NOMO-1 treated with DMSO at 0.1 percent for 48 hours (cell line): ENCODE results near the gene GADD45G.
A peak's percentile ranks its signal among the peaks of the same experiment; 100 is the strongest.

Source experiments
- DNase-seq: peaks from one replicate; lab custom pipeline; 2025; ENCODE audit not compliant: unreplicated experiment; lab: John Stamatoyannopoulos, UW

Gene GADD45G

DNA sequence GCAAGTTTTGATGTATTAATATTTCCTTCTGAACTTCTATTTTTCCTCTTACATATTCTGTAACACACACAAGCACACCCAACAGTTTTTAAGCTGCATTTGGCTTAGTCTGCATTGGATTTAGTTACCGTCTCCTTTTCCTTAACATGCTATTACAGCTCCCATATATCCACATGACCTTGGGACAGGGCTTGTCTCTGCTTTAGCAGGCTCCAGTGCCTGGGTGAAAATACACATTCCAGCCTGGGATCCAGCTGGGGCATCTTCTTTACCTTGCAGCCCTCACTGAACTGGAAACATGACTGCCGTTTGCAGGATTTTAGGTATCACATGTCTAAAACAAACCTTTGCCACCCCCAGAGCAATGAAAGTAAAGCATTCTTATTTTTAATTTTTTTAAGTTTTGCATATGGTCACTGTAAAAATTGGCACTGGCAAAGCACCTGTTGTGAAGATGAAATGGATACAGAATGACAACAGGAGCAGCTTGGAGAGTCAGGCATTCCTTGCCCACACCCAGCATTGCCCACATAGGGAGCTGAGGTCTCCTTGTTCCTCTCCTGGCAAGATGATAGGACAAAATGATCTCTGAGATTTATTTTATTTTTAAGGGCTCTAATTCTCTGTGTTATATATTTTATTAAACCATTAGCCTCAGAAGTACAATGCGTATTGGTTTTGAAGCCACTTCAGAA is 4.0 kb downstream of the GADD45G start:
- DNase-seq = no peak

DNA sequence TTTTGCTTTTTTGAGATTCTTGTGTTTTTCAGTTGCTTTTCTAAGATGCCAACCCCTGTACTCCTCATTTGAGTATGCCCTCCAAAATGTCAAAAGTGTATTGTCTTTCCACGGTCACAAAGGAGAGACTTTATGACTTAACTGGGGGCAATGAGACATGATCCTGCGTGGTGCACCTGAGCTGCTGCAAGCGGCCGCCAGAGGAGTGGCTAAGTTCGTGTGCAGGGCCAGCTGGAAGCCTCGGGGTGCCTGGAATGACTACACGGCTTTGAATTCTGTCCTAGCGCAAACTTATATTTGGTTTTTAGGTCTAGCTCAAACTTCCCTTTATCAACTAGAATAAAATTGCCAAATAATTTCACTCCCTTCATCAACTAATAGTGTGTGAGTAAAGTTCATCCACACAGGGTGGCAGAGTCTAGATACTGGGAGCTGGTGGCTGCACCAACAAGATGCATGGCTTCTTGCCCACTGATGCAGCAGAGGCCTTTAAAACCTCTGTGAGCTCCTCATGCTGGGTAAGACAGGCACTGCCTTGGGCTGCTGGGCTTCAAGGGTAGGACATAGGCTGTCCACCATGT is 4.7 kb downstream of the GADD45G start:
- DNase-seq = no peak

DNA sequence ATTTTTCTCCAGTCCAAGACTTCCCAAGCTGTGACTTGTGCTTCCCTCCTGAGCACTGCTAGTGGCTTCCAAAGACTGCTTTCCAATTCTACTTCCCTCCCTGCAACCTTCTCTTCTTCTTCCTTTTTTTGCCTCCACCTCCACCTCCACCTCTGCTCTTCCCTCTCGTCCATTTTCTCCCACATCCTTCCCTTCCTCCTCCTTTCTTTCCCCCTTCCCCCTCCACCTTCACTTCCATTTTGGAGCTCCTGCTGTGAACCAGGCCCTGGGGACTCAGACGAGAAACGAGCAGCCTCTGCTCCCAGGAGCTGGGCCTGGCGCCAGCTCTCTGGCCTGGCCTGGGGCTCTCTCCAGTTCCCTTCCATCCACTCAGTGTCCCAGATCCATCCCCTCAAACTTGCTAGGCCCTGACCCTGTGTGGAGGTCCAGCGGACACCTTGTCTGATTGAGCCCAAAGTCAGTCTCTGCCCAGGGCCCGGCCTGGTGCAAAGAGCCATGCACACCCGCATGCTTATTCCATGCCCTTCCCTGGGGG is 5.6 kb downstream of the GADD45G start:
- DNase-seq = no peak

GRCh38 chr9:89611425-89611824 is 6.6 kb downstream of the GADD45G start:
- no peak for DNase-seq

GRCh38 chr9:89612566-89613278 is 7.9 kb downstream of the GADD45G start:
- no peak for DNase-seq

GRCh38 chr9:89613912-89614892 is 9.4 kb downstream of the GADD45G start:
- DNase-seq = no peak

DNA sequence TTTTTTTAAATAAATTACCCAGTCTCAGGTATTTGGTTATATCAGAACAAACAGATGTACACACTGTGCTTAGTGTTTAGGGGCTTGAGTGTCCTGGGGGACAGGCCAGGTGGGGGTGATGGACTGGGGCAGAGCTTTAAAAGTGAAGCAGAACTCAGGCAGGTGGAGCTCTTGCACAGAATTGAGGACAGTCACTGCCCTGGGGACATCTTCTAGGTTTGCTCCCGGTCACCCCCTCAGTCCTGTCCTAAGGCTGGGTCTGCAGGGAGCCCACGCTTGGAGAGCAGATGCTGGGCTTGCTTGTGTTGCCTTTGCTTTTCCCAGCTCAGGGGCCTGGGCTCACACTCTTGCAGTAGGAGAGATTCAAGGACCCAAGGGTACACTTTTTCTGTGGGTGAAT is 10.8 kb downstream of the GADD45G start:
- no peak for DNase-seq

DNA sequence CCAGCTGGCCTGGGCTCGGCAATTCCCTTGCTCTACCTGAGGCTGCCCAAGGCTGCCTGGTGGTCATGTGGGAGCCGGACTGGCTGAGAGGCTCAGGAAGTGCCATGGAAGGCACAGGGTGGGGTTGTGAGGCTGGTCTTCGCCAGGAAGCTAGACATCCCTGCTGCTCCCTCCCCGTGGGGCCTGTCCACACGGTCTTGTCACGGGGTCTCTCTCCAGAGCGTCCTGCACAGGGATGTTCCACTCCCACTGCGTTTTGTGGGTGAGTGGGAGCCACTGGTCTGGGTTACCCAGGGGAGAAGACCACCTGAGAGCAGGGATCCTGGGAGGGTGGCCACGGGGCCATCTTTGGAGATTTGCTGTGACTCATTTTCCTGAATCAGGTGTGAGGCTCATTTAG is 11.6 kb downstream of the GADD45G start:
- DNase-seq = no peak

GRCh38 chr9:89617978-89618377 is 13.2 kb downstream of the GADD45G start:
- no peak for DNase-seq

DNA sequence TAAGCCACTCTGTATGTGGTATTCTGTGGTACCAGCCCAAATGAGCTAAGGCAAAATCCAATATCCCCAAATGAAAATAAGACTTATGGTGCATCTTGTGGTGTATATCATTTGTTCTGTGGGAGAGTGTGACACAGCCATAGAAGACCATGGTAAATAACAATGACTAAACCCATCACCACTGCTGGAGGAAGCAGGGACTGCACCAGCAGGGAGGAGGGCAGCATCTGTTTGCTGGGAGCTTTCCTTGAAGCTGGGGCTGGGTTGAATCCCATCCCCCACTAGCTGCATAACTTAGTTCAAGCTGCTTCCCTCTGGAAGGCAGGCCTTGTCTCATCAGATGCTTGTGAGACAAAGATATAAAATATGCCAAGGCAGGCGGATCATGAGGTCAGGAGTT is 14.2 kb downstream of the GADD45G start:
- DNase-seq = no peak

DNA sequence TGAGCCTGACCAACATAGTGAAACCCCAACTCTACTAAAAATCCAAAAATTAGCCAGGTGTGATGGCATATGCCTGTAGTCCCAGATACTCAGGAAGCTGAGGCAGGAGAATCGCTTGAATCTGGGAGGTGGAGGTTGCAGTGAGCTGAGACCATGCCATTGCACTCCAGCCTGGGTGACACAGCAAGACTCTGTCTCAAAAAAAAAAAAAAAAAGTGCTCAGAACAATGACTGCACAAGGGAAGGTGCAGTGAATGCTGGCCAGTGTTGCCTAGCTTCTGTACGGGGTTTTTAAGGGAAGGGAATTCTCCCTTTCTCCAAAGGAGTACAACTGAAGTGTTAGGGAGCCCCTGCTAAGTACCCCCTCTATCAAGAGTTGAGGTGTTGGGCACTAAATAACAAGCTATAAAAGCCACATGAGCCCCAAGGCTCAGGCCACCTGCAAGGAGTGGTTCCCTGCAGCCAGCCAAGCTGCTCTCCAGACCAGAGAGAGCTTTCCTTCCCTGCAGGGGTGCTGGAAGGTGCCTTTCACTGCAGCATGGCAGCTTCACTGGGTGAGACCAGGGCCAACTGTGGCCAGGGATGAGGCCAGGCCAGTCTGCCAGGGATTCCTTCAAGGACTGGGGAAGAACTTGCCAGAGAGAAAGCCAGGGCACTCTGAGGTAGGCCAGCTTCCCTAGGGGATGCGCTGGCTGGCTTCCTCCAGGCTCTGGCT is 14.8 kb downstream of the GADD45G start:
- no peak for DNase-seq

DNA sequence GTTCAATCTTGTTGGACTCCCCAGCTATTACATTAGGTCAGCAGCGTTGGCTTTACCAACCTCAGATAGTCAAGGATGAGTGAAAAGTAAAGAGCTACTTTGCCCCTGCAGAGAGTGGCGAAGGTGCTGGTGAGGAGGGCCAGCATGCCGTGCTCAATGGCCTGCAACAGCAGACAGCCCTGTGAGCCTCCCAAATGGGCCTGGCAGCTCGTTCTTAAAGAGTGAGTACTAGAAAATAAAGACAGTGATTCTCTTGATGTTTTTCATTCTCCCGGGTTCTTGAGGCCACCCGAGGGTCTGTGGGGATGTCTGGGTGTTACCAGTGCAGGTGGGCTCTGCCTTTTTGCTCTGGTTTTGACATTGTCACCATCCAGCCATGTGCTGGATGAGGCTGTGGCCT is 16.2 kb downstream of the GADD45G start:
- no peak for DNase-seq

- DNase-seq = no peak
These were observed 16.9 kb downstream of the GADD45G start for GRCh38 chr9:89621676-89622075.

- no peak for DNase-seq
These were observed 18.4 kb downstream of the GADD45G start for GRCh38 chr9:89622933-89623861.

GRCh38 chr9:89623925-89624420 is 19.2 kb downstream of the GADD45G start:
- DNase-seq = peak; percentile 63

DNA sequence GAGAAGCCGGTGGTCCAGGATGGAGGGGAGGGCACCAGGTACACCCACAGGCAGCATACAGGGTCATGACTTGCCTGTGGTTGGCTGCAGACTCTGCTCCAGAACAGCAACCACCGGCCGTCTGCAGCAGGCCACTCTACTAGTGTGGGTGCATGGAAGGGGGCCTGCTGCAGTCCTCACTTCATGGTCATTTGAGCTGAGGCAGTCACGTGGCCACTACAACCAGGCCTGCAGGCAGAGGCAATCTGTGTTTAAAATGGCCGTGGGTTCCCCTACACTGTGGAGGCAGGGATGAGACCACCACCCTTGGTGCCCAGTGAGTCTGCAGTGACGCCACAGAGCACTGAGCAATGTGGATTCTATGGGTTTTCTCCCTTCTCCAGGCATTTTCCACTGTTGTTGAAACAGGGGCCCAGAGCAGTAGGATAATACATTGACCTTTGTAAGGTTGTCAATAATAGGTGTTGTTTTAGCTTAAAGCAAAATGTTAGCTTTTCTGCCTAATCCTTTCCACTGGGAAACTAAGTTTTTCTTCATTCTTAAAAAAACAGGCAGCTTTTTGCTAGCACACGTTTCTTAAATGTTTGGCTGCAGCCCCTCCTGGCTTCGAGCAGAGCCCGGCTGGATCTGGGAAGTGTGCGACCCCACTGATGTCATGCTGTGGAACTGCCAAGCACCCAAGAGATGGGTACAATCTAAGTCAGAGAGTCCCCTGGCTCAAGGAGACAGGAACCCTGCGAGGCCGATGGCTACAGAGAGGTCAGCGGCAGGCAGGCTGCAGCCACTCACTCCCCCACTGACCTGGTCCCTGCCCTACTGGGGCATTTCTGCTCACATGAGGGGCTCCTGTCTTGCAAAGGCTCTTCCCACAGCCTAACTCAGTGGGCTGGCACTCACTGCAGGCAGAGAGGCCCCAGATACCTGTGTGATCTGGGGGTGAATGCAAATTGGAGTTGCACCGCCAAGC is 21.2 kb downstream of the GADD45G start:
- DNase-seq = no peak

DNA sequence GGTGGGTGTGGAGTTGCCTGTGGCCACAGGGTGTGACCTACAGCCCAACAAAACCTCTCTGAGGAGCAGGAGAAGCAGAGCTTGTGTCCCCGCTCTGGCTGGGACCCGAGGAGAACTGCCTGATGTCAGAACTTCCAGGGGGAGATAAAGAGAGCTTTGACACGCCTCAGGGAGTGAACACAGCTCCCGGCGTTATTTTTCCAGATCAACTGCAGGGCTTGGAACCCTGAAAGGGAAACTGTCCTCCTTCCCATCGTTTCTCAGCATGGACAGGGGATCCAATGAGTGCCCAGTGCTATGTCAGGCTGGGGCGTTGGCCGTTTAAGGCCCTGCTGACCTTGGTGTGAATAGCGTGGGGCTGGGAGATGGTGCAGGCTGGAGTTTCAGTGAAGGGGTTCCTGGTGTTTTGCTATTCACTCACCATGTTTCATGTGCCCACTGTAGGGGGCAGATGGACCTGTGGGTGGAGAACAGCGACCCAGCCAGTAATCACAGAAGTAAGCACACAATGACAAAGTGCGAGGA is 22.0 kb downstream of the GADD45G start:
- no peak for DNase-seq

GRCh38 chr9:89628601-89629000 is 23.8 kb downstream of the GADD45G start:
- no peak for DNase-seq
